ENCODE results near the gene CFAP20DC. TPM values are rescaled to one million over a fixed set of nuclear protein-coding genes. Genes with fewer than 3 reads are reported as not detected.

The CFAP20DC gene
- polyA plus RNA-seq, 1 experiment: 0.81 TPM

DNA sequence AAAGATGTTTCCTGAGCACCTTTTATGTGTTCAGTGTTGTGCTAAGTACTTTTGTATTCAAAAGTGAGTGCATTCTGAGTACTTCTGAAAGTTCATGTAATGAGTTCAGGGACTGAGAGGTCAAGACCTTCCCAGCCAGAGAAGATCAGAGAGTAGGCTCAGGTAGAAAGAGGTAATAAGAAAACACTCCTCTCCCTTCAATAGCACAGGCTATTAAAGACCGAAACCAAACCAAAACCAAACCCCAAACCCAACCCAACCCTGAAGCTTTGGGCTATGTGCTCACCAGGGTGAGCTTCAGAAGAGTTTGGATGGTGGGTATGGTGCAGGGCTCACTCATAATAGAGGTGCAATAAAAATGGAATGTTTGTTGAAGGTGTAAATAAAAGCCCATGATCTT, 306.5 kb downstream of the CFAP20DC start:
- no peaks in the 10 kb centered on the region for H3K27me3 ChIP-seq (ENCODE audit: control insufficient read depth, insufficient read depth, low read length)
- H3K36me3 ChIP-seq (ENCODE audit: control insufficient read depth, insufficient read depth, low read length): no peaks in the 10 kb centered on the region
- POLR2A ChIA-PET: no interaction called here
- no peak overlapping the region for H3K4me3 ChIP-seq (ENCODE audit: low read depth, low read length)
- TF ChIP-seq, protein P1, sequence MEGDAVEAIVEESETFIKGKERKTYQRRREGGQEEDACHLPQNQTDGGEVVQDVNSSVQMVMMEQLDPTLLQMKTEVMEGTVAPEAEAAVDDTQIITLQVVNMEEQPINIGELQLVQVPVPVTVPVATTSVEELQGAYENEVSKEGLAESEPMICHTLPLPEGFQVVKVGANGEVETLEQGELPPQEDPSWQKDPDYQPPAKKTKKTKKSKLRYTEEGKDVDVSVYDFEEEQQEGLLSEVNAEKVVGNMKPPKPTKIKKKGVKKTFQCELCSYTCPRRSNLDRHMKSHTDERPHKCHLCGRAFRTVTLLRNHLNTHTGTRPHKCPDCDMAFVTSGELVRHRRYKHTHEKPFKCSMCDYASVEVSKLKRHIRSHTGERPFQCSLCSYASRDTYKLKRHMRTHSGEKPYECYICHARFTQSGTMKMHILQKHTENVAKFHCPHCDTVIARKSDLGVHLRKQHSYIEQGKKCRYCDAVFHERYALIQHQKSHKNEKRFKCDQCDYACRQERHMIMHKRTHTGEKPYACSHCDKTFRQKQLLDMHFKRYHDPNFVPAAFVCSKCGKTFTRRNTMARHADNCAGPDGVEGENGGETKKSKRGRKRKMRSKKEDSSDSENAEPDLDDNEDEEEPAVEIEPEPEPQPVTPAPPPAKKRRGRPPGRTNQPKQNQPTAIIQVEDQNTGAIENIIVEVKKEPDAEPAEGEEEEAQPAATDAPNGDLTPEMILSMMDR (IDR thresholded peaks at IDR 0.05; ENCODE audit: insufficient read depth, low read depth, low read length): no peak
- DNase-seq (ENCODE audit: low read depth): no peak
- CTCF ChIA-PET: no interaction called here

DNA sequence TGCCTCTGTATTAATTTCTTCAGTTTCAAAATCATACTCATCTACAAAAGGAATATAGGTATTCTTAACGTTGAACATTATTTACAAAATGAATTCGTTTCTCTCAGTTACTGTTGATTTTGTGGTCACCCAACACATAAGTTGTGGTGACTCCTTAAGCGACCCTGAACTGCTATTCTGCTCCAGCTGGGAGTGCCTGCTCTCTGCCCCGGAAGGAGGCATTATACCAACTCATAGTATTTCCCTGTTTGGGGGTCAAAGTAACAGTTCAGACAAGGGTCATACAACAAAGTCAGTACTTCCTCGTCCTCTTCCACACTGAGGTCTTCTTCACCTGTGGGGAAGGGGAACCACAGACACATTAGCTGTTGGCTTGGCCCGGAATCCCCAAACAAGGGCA, 307.6 kb downstream of the CFAP20DC start:
- H3K4me3 ChIP-seq (ENCODE audit: low read depth, low read length): no peak overlapping the region
- ChIA-PET POLR2A (no interaction called here), CTCF (no interaction called here)
- no peak for DNase-seq (ENCODE audit: low read depth)
- TF ChIP-seq, protein P1 (IDR thresholded peaks at IDR 0.05; ENCODE audit: insufficient read depth, low read depth, low read length): no peak
- no peaks in the 10 kb centered on the region for H3K27me3 ChIP-seq (ENCODE audit: control insufficient read depth, insufficient read depth, low read length)
- no peaks in the 10 kb centered on the region for H3K36me3 ChIP-seq (ENCODE audit: control insufficient read depth, insufficient read depth, low read length)

DNA sequence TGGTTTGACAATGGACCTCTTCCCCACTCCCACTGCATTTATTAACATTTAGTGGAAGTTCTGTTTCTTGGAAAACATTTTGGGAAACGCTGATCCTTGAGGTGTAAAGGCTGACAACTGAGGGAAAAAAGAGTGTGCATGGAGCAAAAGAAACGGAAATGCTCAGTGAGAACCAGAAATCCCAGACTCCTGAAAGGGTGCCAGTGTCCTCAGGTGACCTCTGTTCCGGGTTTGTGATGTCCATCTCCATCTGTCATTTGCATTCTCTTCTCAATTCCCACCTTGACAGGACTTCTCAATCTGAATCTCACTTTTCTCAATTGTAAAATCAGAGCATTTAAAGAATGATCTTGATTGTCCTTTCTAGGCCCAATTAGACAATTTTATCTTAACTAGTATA, 312.2 kb downstream of the CFAP20DC start:
- no peaks in the 10 kb centered on the region for H3K36me3 ChIP-seq (ENCODE audit: control insufficient read depth, insufficient read depth, low read length)
- TF ChIP-seq, protein P1 (IDR thresholded peaks at IDR 0.05; ENCODE audit: insufficient read depth, low read depth, low read length): no peak
- no peak for DNase-seq (ENCODE audit: low read depth)
- H3K27me3 ChIP-seq (ENCODE audit: control insufficient read depth, insufficient read depth, low read length): no peaks in the 10 kb centered on the region
- ChIA-PET CTCF (no interaction called here), POLR2A (no interaction called here)
- H3K4me3 ChIP-seq (ENCODE audit: low read depth, low read length): no peak overlapping the region

DNA sequence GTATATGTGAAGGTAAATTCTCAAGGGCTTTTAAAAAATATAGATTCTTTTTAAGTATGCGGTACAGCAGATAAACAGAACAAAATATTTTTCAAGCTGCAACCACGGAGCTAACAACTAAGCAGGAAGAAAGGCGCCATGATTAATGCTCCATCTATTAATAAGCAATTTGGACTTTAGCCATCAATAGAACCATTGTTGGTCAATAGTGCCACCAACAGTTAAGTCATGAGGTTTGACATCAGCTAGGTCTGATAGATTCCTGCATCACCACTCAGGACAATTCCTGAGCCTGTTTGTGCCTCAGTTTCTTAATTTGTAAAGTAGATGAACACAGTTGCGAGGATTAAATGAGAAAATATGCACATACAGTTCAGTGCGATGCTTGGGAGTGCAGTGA, 318.2 kb downstream of the CFAP20DC start:
- no peak overlapping the region for H3K4me3 ChIP-seq (ENCODE audit: low read depth, low read length)
- no peak for DNase-seq (ENCODE audit: low read depth)
- CTCF ChIA-PET: no interaction called here
- H3K36me3 ChIP-seq (ENCODE audit: control insufficient read depth, insufficient read depth, low read length): no peaks in the 10 kb centered on the region
- POLR2A ChIA-PET: no interaction called here
- TF ChIP-seq, protein P1 (IDR thresholded peaks at IDR 0.05; ENCODE audit: insufficient read depth, low read depth, low read length): no peak
- H3K27me3 ChIP-seq (ENCODE audit: control insufficient read depth, insufficient read depth, low read length): no peaks in the 10 kb centered on the region

DNA sequence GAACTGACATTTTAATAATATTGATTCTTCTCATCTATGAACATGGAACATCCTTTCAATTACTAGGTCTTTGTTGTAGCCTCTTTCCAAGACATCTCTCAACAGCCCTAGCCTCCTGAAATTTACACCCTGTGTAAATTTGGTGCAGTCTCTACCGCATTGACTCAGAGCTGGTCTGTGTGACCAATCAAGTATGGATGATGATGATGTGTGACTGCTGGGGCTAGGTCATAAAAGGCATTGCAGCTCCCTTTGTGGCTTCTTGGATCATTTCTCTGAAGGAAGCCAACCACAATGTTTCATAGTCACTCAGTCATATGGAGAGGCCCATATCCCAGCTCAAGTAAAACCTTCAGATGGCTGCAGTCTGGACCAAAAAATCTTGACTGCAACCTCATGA, 321.1 kb downstream of the CFAP20DC start:
- Histone ChIP-seq H3K27me3 (ENCODE audit: control insufficient read depth, insufficient read depth, low read length) (no peaks in the 10 kb centered on the region), H3K36me3 (ENCODE audit: control insufficient read depth, insufficient read depth, low read length) (no peaks in the 10 kb centered on the region), H3K4me3 (ENCODE audit: low read depth, low read length) (no peak overlapping the region)
- no peak for DNase-seq (ENCODE audit: low read depth)
- POLR2A ChIA-PET: no interaction called here
- TF ChIP-seq, protein P1 (IDR thresholded peaks at IDR 0.05; ENCODE audit: insufficient read depth, low read depth, low read length): no peak
- CTCF ChIA-PET: no interaction called here
